ENCODE measurements around the gene SHF.

The SHF gene

DNA sequence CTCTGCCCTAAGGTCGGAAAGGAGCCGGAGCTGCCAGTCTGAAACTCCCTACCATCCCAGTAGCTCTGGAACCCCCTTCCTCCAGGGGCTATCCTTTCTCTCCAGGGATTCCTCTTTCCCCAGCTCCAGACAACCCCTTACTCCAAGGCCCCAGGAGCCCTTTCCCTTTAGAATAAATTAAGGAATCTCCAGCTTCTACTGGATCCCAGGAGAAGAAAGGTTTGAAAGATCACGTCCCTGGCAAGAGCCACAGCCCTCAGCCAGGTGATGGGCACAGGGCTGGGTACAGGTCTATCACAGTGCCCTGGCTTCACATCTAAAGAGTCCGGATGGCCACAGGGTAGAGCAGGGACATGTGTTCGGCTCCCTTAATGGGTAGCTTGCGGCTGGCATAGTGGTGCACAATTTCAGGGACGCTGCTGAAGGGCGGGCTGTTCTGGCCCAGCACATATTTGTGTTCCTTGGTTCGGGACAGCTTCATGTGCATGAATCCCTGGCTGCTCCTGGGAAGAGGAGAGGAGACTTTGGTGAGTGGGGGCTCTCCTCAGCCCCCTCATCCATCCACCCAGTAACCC lies 20.0 kb downstream of the SHF start:
- Histone ChIP-seq H3K4me1 (ENCODE audit: insufficient read depth, low read length, poor library complexity, severe bottlenecking) (peaks cover 27% of the 10 kb centered on the region), H4K20me1 (ENCODE audit: insufficient read depth, low read length, poor library complexity, severe bottlenecking) (no peaks in the 10 kb centered on the region), H3K79me2 (ENCODE audit: insufficient read depth, low read length) (peaks cover 15% of the 10 kb centered on the region), H3K9me3 (ENCODE audit: insufficient read depth, low read depth, low read length) (no peaks in the 10 kb centered on the region), H3K36me3 (ENCODE audit: insufficient read depth, low read length) (peaks cover 15% of the 10 kb centered on the region; the same call in 1 of the 2 replicates), H3K4me2 (ENCODE audit: low read depth, low read length, poor library complexity, severe bottlenecking) (peak overlapping the region; percentile 89), H3F3A (ENCODE audit: low read depth) (no peaks in the 10 kb centered on the region), H3K9me2 (replicated peaks; ENCODE audit: low read depth, low read length) (no peaks in the 10 kb centered on the region), H2AFZ (ENCODE audit: low read length) (no peak overlapping the region), H3K9ac (ENCODE audit: low read depth, low read length, poor library complexity, severe bottlenecking) (peak overlapping the region; percentile 98), H3K4me3 (ENCODE audit: low read length, poor library complexity, severe bottlenecking) (peak overlapping the region; percentile 81), H3K27me3 (ENCODE audit: insufficient read depth, low read length, poor library complexity, severe bottlenecking) (no peaks in the 10 kb centered on the region)
- TF ChIP-seq EZH2phosphoT487 (IDR thresholded peaks at IDR 0.05; ENCODE audit: borderline replicate concordance) (no peak), CTCF (conservative IDR thresholded peaks at IDR 0.05; ENCODE audit: low read length) (no peak; the same call in 1 of the 2 replicates)

GRCh38 chr15:45166834-45167630 lies 20.7 kb downstream of the SHF start:
- H4K20me1 ChIP-seq (ENCODE audit: insufficient read depth, low read length, poor library complexity, severe bottlenecking): no peaks in the 10 kb centered on the region
- H3K9me3 ChIP-seq (ENCODE audit: insufficient read depth, low read depth, low read length): no peaks in the 10 kb centered on the region
- no peaks in the 10 kb centered on the region for H3K9me2 ChIP-seq (replicated peaks; ENCODE audit: low read depth, low read length)
- H3F3A ChIP-seq (ENCODE audit: low read depth): no peaks in the 10 kb centered on the region
- TF ChIP-seq EZH2phosphoT487 (IDR thresholded peaks at IDR 0.05; ENCODE audit: borderline replicate concordance): no peak
- TF ChIP-seq CTCF (conservative IDR thresholded peaks at IDR 0.05; ENCODE audit: low read length): peak; percentile 70
- peak overlapping the region; percentile 42 for H2AFZ ChIP-seq (ENCODE audit: low read length)
- H3K9ac ChIP-seq (ENCODE audit: low read depth, low read length, poor library complexity, severe bottlenecking): peak overlapping the region; percentile 98
- peaks cover 27% of the 10 kb centered on the region for H3K4me1 ChIP-seq (ENCODE audit: insufficient read depth, low read length, poor library complexity, severe bottlenecking)
- peaks cover 15% of the 10 kb centered on the region for H3K79me2 ChIP-seq (ENCODE audit: insufficient read depth, low read length)
- peak overlapping the region; percentile 89 for H3K4me2 ChIP-seq (ENCODE audit: low read depth, low read length, poor library complexity, severe bottlenecking)
- H3K4me3 ChIP-seq (ENCODE audit: low read length, poor library complexity, severe bottlenecking): peak overlapping the region; percentile 81
- peaks cover 12% of the 10 kb centered on the region; the same call in 1 of the 2 replicates for H3K36me3 ChIP-seq (ENCODE audit: insufficient read depth, low read length)
- no peaks in the 10 kb centered on the region for H3K27me3 ChIP-seq (ENCODE audit: insufficient read depth, low read length, poor library complexity, severe bottlenecking)

- TF ChIP-seq CTCF (conservative IDR thresholded peaks at IDR 0.05; ENCODE audit: low read length) (no peak), EZH2phosphoT487 (IDR thresholded peaks at IDR 0.05; ENCODE audit: borderline replicate concordance) (no peak)
- Histone ChIP-seq H3K27me3 (ENCODE audit: insufficient read depth, low read length, poor library complexity, severe bottlenecking) (no peaks in the 10 kb centered on the region), H3K36me3 (ENCODE audit: insufficient read depth, low read length) (no peaks in the 10 kb centered on the region; the same call in 1 of the 2 replicates), H3K9me3 (ENCODE audit: insufficient read depth, low read depth, low read length) (no peaks in the 10 kb centered on the region), H3F3A (ENCODE audit: low read depth) (no peaks in the 10 kb centered on the region), H4K20me1 (ENCODE audit: insufficient read depth, low read length, poor library complexity, severe bottlenecking) (no peaks in the 10 kb centered on the region), H3K9me2 (replicated peaks; ENCODE audit: low read depth, low read length) (no peaks in the 10 kb centered on the region), H3K4me2 (ENCODE audit: low read depth, low read length, poor library complexity, severe bottlenecking) (peak overlapping the region; percentile 89), H3K79me2 (ENCODE audit: insufficient read depth, low read length) (peaks cover 15% of the 10 kb centered on the region), H2AFZ (ENCODE audit: low read length) (no peak overlapping the region), H3K9ac (ENCODE audit: low read depth, low read length, poor library complexity, severe bottlenecking) (peak overlapping the region; percentile 98), H3K4me1 (ENCODE audit: insufficient read depth, low read length, poor library complexity, severe bottlenecking) (peaks cover 27% of the 10 kb centered on the region), H3K4me3 (ENCODE audit: low read length, poor library complexity, severe bottlenecking) (peak overlapping the region; percentile 81)
Measured at GRCh38 chr15:45165536-45165935, 22.2 kb downstream of the SHF start.

All from Loucy (cell line).